GM19035 (cell line): ENCODE data around the gene CDIPT.
"Not testable (repeated sequence)": the region's sequence is repeated elsewhere in the genome, so short reads cannot be mapped to it uniquely, and the experiment has no call there.

Experiments used
- ATAC-seq: cut with Tn5 transposase; IDR thresholded peaks from one replicate; pipeline ENCODE4 v1.9.1; 2021; ENCODE audit not compliant: unreplicated experiment

Gene CDIPT

DNA sequence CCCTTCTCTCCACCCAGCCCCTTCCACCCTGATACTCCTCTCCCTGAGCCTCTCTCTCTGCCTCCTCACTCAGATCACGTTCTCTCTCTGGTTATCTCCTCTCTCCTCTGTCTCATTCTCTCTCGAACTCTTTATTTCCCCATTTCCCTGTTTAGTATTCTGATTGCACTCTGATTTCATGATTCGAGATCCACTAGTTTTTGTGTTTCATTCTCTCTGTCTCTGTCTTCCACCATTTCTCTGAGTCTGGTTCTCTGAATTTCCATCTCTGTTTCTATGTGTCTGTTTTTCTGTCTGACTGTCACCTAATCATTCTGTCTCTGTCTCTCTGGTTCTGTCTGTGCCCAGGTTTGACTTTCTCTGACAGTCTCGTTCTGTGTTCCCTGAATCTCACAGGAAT, 34.3 kb upstream of the CDIPT start:
- no peak for ATAC-seq

DNA sequence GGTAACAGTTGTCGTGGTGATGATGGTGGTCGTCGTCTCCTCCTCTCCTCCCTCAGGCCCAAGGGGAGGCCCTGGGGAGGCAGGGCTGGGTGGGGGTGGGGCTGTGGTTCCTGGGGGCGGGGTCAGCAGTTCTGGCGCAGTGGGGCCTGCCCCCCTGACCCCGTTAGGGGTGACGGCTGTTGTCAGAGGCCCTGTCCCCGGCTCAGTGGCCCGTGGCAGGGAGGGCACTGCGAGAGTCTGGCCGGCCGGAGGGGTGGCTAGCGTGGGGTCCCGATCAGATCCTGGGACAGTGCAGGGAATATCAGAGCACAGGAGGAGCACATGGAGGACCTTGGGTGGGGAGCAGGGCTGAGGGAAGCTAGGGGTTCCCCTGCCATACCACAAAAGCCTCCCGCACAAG, 33.8 kb upstream of the CDIPT start:
- no peak for ATAC-seq

DNA sequence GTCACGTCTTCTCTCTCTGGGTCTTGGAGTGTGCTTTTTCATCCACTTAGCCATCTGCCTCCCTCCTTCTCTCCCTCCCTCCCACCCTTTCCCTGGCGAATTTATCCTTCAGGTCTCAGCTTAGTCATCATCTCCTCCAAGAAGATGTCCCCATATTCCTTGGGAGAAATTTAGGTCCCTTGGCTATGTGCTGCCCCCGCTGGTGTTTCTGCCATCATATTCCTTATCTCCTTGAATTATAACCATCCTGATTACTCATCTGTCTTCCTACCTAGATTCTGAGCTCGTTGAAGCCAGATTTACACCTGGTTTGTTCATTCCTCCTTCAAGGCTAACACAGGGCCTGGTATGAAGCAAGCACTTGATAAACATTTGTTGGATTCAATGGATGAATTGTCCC, 31.3 kb upstream of the CDIPT start:
- no peak for ATAC-seq

DNA sequence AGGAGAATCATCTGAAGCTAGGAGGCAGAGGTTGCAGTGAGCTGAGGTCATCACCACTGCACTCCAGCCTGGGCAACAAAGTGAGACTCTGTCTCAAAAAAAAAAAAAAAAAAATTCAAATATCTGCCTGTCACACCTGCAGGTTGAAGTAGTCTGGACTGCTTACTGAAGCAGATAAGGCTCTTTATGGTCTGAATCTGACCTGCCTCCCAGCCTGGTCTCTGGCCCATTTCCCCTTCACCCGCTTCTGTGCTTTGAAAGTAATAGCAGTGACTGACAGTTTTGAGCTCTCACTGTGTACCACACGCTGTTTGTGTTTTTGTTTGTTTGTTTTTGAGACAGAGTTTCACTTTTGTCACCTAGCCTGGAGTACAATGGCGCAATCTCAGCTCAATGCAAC, 30.5 kb upstream of the CDIPT start:
- ATAC-seq, result no peak

DNA sequence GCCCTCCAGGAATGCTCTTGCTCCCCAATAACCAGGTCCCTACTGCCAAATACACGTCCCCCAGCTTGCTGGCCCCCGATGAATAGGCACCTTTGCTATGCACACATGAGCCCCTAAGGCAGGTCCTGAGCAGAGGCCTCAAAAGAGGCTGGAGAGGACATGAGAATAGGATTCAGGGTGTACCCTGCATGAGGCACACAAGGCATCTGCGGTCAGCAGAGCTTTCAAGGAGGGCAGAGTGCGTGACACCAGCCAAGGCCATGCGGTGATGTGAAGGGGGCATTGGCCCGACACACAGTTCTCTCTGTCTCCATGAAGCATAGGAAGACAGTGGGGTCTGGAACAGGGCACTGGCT, 29.4 kb upstream of the CDIPT start:
- no peak for ATAC-seq

DNA sequence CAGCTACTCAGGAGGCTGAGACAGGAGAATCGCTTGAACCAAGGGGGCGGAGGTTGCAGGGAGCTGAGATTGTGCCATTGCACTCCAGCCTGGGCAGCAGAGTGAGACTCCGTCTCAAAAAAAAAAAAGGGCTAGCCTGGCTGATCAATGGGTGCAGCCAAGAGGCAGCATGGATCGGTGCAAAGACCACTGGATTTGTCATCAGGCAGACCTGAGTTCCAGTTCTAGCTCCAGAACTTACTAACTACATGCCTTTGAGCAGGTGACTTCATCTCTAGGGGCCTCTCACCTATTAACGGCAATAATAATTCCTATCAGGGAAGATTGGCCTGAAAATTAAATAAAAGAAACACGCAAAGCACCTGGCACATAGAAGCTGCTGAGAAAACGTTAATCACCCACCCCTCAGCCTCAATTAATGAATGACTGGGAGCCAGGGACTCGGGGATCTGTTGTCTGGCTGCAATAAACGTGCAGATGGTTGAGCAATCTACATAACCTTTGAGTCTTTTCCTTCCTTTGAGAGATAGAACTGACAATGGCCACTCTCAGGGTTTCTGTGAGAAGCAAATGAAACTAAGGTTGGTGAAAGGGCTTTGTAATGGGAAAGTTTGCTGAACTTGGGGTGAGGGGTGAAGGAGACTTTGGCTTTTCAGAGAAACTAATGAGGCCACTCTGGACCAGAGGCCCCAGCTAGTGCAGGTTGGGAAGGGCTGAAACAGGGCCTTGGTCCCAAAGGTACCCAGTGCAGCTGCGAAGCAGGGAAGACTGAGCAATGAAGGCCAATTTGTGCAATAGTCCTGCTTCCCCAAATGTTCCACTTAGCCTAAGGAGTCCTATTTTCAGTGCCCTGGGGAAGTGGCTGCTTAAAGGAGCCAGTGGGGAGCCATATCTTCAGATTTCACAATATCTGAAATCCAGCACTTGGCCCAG, 28.8 kb upstream of the CDIPT start:
- ATAC-seq, result no peak

DNA sequence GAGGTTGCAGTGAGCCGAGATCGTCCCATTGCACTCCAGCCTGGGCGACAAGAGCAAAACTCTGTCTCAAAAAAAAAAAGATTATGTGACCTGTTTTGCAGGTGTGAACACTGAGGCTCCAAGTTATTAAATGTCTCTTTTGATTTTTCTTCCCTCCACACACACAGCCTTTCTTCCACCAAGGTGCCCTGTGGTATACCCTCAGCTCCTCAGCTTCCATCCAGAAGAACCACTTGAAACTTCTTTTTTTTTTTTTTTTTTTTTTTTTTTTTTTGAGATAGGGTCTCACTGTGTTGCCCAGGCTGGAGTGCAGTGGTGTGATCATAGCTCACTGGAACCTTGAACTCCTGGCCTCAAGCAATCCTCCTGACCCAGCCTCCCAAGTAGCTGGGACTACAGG, 26.3 kb upstream of the CDIPT start:
- ATAC-seq, result not testable (repeated sequence)

DNA sequence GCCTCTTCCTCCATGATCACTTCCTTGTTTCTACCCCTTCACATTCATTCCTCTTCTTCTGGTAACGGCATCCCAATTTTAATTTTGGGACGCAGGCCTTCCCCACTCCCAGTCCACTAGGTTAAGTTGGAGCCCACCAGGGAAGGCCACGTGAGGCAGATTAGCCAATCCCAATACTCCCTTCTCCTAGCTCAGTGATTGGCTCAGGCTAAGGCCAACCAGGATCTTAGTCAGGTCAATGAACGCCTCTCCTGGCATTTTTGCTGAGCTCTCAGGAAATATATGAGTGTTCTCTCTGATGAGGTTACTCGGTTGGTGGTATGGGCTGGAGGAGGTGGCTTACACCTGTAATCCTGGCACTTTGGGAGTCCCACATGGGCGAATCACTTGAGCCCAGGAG, 21.0 kb upstream of the CDIPT start:
- no peak for ATAC-seq

DNA sequence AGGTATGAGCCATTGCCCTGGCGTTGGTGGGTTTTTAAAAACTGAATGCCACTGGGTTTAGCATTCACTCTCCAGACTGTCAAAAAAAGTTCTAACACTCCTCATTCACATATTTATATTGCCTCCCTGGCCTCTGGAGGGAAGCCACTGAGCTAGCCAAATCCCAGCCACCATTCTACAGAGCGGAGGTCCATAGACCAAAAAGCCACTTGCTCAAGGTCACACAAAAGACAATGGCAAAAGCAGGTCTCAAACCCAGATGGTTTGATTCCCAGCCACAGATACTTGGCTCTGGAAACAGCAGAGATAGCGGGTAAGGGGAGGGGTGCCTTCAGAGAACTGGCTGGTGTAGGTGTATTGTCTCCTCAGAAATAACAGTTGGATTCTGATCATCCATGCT, 18.0 kb upstream of the CDIPT start:
- no peak for ATAC-seq

DNA sequence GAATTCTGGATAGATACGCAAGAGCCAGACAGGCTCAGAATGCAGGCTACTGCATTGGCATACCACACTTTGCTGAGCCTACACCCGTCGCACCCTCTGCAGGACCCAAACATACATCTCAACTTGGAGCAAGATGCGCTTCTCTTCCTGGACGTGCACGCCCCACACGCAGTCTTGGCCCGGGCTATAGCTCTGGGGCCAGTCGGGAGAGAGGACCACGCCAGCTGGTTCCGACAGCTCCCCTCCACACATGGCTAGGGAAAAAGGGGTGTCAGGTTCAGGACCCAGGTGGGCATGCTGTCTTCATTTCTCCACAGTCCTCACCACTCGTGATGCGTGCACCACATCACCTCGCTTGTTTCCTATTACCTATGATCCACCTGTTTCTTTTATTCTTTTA, 15.1 kb upstream of the CDIPT start:
- no peak for ATAC-seq

DNA sequence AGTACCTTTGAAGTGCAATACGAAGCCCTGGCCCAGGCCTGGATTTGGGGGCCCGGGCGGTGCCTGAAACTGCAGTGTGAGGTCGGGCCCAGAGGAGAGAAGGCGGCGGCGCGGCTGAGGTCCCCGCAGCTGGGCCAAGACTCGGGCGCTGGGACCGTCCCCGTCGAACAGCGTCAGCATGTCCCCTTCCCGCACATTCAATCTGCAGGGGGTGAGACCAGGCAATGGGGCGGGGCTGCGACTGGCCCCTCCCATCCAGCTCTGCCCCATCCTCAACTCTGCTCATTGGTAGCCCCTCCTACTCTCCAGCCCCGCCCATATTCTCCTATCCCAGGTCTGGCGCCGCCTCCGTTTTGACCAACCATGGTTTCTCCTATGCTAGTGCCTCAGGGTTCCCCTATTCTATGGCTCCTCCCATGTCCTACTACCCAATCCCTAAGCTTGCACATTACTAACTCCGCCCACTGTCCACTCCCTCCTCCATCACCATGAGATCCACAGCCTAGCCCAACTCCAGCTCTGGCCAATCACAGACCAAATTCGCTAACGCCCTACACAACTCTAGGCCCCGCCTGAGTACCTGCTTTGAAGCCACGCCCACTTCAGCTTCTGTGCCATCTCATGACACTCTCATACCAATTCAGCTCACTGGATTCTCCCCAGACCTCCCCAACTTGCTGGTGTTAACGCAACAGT, 14.4 kb upstream of the CDIPT start:
- no peak for ATAC-seq

DNA sequence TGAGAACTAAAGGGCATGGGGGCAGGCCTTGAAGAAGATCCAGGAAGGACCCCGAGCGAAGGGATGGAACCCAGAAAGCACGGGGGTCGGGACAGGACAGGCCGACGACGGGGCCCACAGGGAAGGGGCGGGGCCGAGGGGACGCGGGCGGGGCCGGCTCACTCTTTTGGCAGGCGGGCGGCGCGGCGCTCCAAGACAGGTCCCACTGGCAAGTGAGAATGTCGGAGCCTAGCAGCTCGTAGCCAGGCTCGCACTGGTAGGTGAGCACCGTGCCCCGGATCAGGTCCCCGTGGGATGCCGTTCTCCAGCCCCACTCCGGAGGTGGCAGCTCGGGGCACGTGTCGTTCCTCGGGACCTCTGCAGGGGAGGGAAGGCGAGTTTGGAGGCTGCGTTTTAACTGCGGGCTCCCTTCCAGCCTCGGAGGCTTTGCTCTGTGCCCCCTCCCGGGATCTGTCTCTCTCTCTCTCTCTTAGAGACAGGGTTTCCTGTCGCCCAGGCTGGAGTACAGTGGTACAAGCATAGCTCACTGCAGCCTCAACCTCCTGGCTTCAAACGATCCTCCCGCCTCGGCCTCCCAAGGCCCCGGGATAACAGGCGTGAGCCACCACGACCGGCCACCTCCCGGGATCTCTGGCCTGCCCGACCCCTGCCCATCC, 13.7 kb upstream of the CDIPT start:
- no peak for ATAC-seq

DNA sequence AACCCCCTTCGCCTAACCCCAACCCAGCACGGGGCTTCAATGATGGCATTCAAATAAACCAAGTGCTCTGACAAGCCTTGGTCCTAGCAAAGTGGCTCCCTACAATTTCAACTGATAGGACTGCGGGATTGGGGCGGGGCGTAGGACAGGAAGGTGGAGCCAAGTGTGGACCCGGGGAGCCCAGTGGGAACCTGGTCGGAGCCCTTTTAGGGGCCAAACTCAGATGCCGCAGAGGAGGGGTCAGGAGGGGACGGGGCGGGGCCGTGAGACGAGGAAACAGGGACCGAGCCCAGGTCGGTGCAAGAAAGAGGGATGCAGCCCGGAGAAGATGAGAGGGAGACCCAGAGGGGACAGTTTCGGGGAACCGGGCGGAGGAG, 13.2 kb upstream of the CDIPT start:
- no peak for ATAC-seq

DNA sequence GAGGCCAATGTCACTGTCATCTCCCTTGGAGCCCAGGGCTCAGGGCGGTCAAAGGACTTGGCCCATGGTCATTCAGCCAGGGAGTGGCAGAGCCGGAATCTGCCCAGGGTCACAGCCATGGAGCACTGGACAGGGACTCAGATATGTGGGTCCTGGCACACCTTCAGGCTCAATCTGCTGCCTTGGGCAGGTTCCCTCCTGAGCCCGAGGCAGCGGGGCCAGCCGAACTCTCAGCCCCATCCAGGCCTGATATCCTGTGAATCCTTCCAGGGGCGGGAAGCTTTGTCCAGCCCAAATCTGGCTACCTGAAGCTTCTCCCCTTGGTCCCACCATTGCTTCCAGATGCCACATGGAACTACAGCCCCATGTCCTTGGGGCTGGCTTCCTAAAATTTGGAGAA, 12.2 kb upstream of the CDIPT start:
- no peak for ATAC-seq

DNA sequence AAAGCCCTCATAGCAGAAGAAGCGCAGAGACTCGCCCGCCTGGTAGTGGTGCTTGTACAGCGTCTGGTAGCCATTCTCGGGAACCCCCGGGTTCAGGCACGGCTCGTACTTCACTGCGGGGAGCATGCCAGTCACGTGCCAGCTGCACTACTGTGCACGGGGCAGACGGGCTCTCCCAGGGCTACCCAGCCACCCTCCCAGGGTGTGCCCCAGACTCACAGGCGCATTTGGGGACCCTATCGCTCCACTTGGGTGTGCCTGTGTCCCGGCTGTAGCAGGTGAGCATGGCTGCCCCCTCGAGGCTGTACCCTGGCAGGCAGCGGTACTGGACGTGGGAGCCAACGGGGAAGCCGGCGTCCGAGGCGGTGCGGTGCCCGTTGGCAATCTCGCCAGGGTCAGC, 10.3 kb upstream of the CDIPT start:
- ATAC-seq, result no peak

DNA sequence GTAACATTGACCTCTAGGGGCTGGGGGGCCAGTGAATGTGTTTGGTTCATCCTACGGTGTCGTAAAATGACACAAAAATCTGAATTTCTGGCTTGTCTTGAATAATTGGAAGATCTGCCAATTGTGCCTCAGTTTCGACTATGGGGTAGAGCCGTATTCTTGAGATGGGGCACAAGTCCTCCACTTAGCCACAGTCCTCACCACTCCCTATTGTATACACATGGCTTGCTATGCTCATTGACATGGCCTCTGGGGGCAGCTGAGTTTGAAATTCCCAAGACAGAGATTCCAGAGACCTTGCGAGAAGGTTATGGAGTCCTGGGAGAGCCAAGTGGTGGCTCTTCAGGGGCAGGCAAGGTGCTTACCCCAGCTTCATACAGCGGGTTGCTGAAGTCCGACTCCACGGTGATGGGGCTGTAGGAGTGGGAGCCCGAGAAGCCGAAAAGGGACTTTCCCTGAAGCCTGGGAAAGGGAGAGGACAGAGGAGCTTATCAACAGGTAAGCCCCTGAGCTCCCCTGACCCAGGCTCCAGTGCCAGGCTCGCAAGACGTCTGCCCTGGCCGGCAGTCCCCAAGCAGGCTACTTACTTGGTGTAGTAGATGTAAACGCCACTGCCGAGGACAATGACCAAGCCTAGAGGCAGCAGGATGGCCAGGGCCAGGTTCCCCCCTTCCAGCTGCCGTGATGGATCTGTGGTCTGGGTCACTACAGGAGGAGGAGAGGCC, 9.0 kb upstream of the CDIPT start:
- no peak for ATAC-seq

DNA sequence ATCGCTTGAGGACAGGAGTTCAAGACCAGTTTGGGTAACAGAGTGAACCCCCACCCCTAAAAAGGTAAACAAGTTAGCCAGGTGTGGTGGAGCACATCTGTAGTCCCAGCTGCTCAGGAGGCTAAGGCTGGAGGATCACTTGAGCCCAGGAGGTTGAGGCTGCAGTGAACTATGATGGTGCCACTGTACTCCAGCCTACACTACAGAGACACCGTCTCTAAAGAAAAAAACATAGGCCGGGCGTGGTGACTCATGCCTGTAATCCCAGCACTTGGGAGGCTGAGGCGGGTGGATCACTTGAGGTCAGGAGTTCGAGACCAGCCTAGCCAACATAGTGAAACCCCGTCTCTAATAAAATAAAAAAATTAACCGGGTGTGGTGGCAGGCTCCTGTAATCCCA, 6.0 kb upstream of the CDIPT start:
- not testable (repeated sequence) for ATAC-seq

DNA sequence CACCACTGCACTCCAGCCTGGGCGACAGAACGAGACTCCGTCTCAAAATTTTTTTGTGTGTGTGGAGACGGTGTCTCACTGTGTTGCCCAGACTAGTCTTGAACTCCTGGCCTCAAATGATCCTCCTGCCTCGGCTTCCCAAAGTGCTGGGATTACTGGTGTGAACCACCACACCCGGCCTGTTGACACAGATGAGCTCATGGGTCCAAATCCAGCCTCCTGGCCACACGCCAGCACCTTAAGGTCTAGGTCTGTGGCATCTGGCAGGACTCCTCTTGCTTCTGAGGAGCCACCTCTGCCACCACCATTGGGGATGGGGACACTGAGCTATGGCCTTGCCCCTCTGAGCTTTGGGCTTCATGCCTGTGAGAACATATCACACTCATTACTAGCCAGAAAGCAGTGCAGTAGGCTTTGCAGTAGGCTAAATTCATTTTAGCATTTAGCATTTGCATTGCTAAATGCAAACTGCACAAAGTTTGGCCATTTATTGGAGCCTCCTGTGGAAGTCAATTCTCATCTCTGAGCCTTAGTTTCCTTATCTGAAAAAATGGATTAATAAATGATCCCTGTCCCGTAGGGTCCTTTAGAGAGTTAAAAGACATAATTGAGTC, 5.5 kb upstream of the CDIPT start:
- no peak for ATAC-seq

DNA sequence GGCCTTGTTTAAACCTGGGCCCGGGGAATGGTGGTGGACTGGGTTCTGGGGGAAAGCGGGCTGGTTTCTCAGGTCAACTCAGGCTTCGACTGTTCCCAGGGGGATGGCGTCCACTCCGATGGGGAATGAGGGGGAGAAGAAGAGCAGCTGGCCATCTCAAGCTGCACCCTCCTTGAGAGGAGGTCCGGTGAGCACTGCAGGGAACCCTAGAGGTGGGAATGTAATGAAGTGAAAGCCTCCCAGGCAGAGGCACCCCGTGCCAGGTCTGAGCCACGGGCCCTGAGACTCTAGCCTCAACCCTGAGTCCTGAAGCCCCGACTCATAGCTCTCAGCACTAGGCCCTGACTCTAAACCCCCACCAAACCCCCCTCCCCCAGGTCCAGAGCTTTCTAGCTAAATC, 1.2 kb upstream of the CDIPT start:
- no peak for ATAC-seq

DNA sequence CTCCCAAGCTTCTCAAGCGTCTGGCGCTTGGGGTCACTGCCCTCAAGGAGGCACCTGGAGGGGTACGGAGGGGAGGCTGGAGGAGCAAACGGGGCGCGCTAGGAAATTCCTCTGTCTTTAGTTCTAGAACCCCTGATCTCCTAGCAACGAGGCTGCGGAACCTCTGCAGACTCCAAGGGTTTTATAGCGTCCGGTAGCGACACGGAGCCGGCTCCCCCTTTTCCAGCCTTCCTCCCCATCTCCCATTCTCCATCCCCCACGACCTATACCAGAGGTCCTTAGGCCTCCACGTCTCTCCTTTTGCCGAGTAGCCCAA, 601 bp upstream of the CDIPT start:
- no peak for ATAC-seq

DNA sequence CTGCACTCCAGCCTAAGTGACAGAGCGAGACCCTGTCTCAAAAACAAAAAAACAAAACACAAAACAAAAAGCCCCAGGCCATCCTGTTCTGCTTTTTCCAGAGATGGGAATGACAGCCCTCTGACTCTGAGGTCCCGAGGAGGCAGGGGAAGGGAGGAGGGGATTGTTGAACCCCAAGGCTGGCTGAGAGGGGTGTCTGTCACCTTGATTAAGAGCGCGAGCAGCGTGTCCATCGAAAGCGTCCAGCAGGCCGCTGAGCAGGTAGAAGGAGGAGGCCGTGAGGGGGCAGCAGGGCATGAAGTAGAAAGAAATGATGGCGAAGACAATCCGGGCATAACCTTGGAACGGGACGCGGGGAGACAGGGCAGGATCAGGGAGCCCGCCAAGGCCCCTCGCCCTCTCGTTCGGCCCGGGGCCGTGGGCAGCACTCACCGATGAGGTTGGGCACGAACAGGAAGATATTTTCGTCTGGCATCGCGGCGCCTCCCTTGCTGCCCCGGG, 593 bp downstream of the CDIPT start:
- ATAC-seq, result no peak
